GM19238 (cell line): ENCODE data around the gene HDAC7.

ENCODE experiments used
- DNase-seq: peaks from one replicate; pipeline ENCODE4 v3.0.0; 2011; ENCODE audit warnings: low spot score; ENCODE audit not compliant: insufficient read length

HDAC7 gene

GRCh38 chr12:47766502-47767215, 53.0 kb downstream of the HDAC7 start:
- DNase-seq, result no peak

- DNase-seq, result no peak
These were observed 56.0 kb downstream of the HDAC7 start for GRCh38 chr12:47763481-47764346.

DNA sequence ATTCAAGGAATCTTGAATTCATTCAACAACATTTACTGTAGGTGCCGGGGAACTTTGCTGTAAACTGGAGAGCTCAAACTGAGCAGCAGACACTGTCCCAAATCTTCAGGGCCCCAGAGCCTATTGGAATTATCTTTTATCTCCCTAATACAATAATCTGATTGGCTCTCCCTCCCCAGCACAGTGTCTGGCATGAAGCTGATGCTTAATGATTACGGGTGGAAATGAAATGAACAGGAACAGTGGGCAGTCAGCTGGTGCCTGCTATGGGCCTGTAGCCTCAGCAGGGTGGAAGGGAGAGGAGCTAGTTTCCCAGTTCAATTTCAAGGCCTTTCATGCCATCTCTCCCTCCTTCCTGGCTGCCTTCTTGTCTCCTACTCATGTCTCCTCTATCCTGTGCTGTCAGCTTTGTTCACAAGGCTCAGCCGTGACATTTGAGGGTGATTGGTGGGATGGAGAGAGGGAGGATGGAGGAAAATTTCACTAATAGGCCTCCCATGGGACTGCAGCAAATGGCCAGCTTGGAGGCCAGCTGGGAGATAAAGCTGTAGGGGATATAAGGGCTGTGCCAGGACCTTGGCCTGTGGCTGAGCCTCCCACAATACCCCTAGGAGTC, 56.7 kb downstream of the HDAC7 start:
- DNase-seq, result no peak

DNA sequence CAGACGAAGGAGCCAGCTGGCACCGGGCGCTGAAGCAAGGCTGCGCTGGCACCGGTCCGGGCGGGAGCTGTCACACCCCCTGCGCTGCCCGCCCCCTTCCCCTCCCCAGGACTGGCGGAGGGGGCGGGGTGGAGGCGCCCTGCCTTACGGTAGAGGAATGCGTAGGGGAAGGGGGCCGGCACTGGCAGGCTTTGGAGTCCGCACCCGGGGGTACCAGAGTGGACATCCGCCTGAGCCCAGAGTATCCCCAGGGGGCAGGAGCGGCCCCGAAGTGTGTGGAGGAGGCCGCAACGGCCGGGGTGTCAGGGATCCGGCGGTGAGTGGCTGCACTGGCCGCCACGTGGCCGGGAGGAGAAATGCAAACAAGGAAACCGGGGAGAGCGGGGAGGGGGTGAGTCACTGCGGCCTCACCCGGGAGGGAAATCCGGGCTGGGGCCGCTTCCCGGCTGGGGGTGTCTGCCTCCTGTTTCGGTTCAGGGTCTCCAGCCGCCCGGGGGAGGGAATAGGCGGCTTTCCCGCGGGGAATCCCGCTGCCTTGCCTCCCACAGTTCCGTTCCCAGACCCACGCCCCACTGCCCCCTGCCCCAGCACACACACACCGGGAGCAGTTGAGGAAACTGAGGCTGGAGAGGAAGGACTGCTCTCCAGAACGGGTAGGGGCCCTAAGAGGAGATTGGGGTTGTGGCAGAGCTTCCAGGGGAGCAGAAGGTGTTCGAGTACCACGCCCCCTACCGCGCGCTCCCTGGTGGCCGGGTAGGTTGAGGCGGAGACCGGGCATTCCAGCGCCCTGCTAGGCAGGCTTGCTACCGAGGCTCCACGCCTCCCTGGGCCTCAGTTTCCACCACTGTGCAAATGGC, 60.6 kb downstream of the HDAC7 start, which contains the start of gene RAPGEF3:
RAPGEF3 (minus strand) TSS at position 47 of the 857 bp plus-strand sequence. CDS start 324 bp downstream, outside the sequence.
- DNase-seq, result peak; percentile 77

DNA sequence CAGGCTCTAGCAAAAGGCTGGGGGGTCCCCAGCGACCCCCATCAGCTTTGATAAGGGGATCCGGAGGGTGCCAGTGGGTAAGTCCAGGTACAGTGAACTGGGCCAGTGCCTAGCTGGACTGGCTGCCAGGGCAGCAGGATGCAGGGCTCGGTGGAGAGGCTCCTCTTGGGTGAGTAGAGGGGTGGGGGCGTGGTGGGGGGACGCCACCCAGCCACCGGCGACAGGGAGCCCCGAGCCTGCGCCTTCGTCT, 61.2 kb downstream of the HDAC7 start:
- DNase-seq, result no peak

DNA sequence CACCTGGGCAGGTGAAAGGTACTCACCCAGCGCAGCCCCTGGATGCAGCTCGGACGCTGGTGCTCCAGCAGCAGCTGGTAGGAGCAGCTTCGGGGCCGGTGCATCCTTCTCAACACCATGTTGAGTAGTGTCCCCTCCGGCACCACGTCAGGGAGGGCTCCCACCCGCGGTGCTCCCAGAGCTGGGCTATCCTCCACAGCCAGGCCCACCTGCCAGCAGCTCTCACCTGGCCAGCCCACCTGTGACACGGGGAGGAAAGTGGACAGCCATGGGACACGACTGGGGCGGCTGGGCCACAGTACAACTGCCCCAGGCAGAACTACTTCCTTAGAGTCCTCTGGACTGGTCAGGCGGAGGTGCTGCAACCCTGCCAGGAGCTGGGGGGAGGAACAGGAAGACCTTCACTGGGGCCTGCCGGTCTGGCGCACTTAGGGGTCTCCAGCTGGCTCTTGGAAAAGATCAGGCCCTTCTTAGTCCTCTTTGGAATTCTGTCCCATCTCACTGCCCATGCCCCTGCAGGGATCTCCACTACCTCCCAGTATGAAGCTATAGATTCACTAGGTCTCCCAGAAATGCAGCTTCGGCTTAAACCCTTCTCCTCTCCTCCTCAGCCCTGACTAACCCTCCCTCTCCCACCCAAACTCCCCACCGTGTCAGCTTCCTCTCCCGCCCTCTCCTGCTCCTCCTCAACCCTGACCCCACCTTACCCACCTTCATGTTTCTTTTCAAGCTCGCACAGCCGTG, 61.7 kb downstream of the HDAC7 start:
- no peak for DNase-seq

DNA sequence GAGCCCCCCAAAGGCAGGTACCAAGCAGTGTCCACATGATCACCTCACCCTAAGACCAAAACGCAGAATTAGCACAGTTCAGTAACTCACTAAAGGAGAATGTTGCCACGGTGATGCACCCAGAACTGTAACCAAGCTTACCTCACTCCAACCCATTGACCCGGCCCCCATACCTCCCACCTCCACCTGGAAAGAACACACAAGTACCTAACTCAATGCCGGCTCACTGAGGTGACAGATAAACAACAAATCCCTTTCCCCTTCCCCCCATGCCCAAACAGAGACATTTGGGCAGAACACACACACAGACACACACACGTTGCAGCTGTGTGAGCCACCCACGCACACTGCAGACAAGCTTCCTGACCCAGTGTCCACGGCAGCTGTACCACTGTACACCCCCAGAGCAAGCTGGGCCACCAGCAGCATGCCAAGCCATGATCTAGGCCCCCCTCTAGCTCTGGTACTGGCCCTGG, 62.3 kb downstream of the HDAC7 start:
- DNase-seq, result no peak

GRCh38 chr12:47755655-47756562, 63.8 kb downstream of the HDAC7 start:
- DNase-seq, result peak; percentile 75

- no peak for DNase-seq
These were observed 64.8 kb downstream of the HDAC7 start for GRCh38 chr12:47754881-47755280.

GRCh38 chr12:47754126-47754525, 65.6 kb downstream of the HDAC7 start:
- no peak for DNase-seq

DNA sequence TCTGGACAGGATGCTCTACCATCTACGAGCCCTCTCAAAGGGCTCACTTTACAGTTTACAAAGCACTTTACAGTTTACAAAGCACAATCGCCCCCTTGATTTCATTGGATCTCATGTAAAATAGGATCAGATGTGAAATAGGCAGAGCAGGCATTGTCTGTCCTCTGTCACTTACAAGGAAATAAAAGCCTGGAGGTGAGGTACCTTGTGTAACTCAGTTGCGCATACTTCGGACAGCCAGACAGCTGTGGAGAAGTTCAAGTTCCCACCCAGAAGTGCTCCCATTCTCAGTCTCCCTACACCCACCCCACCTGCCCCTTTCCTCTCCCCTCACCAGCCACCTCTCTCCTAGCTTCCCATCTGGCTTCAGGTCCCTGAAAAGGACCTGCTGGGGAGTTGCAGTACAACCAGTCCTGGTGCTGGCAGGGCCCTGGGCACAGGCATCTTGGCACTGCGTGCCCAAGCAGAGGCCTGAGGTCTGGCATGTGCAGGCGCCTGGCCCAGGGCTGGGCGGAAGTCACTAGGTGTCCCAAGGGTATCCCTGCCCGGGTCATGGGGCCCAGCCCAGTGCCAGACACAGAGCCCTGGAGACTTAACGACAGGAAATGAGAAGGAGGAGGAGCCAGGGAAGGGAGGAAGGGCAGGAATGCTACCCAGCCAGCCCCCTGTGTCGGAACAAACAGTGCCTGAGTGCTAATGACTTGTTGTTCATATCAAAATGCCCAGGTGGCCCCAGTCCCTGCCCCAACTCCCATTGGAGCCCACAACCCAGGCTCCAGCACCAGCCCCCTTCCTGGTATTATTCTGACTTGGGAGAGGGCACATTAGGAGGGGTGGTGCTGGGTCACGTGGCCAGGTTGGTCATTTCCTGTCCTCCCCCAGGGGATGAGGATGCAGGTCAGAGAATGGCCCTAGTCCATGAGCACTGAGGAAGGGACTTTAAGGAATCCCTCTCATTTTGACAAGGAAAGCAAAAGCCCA, 66.4 kb downstream of the HDAC7 start:
- DNase-seq, result no peak

DNA sequence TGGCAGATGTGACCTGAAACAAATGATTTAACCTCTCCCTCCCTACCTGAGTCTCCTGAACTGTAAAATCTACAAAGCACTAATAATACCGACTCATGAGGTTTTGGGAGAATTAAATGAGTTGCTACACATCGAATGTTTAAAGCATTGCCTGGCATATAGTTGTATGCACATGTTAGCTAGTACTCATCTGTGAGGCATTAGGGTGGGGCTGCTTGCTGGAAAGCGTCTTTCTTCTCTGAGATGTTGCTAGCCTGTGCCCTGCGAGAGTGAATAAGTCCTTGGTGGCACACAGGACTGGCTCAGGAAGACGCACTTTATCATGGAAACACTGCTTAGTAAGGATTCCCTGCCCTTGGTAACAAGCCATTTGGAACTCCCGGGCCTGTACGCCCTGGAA, 67.2 kb downstream of the HDAC7 start:
- no peak for DNase-seq

GRCh38 chr12:47752121-47752520, 67.6 kb downstream of the HDAC7 start:
- no peak for DNase-seq

DNA sequence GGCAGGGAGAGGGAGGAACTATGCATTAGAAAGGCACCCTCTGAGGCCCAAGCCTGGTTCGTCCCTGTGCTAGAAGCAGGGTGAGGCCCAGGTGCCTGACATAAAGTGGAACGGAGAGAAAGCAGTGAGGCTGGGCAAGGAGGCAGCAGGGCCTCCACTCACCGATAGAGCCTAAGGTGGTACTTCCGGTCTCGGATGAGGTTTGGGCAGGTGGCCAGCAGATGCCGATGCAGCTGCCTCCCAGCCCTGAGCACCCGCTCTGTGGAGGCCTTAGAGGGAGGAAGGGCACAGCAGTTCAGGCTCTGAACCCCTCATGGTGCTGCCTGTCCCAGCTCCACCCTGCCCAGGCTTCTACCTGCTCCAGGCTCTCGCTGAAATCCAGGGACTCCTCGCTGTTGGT, 68.1 kb downstream of the HDAC7 start:
- no peak for DNase-seq

DNA sequence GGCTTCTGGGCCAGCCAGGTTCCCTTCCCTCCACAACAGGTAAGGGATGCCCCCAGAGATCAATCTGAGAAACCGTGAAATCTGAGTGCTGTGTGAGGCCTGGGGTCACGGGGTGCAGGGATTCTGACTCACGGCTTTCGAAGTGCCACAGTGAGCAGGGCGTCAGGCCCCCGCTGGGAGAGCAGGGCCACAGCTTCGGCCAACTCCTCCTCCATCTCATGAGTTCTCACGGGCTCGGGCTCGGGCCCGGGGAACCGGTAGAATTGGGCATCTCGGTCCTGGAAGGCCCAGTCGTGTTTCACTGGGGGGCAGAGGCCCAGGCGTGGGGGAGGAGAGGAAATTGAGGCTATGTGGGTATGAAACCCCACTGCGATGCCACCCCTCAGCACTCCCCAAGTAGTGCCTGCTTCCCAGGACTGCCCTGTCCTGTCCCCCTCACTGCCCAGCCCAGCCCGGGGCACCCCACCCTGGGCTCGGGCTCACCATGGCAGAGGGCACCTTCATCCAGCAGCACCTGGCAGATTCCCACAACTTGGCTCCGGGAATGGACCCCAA, 68.7 kb downstream of the HDAC7 start:
- no peak for DNase-seq

- no peak for DNase-seq
These were observed 69.4 kb downstream of the HDAC7 start for GRCh38 chr12:47750229-47750798.

- no peak for DNase-seq
These were observed 70.8 kb downstream of the HDAC7 start for GRCh38 chr12:47748899-47749298.

- DNase-seq, result no peak
These were observed 71.2 kb downstream of the HDAC7 start for GRCh38 chr12:47748507-47748828.
